ENCODE measurements around the gene CASQ2. TPM values are rescaled to one million over a fixed set of nuclear protein-coding genes. Genes with fewer than 3 reads are reported as not detected.
"Not testable (repeated sequence)": the region's sequence is repeated elsewhere in the genome, so short reads cannot be mapped to it uniquely, and the experiment has no call there.

The CASQ2 gene
- total RNA-seq, 2 experiments from 2014 or later: not detected

GRCh38 chr1:115782571-115783281, 14.2 kb upstream of the CASQ2 start:
- POLR2A ChIA-PET: no interaction called here
- CTCF ChIA-PET: interaction anchor here (1.1 kb wide), 1 partner anchor 11 kb away, joined by 3 read pairs; no protein-coding TSS in a partner anchor

GRCh38 chr1:115781851-115782250, 13.3 kb upstream of the CASQ2 start:
- ChIA-PET POLR2A (no interaction called here), CTCF (interaction anchor here (1.1 kb wide), 1 partner anchor 10 kb away, joined by 3 read pairs; no protein-coding TSS in a partner anchor)

- POLR2A ChIA-PET: no interaction called here
Observed at GRCh38 chr1:115781343-115781742, 12.8 kb upstream of the CASQ2 start.

GRCh38 chr1:115780655-115781054, 12.1 kb upstream of the CASQ2 start:
- CTCF ChIA-PET, POLR2A ChIA-PET: not testable (repeated sequence)

More at GRCh38 chr1:115781343-115781742, 12.8 kb upstream of the CASQ2 start:
- CTCF ChIA-PET: interaction anchor here (1.1 kb wide), 1 partner anchor 10 kb away, joined by 3 read pairs; no protein-coding TSS in a partner anchor

GRCh38 chr1:115779075-115779474, 10.6 kb upstream of the CASQ2 start:
- CTCF ChIA-PET: not testable (repeated sequence)
- POLR2A ChIA-PET: interaction anchor here (0.6 kb wide), 1 partner anchor 209 kb away, joined by 3 read pairs; no protein-coding TSS in a partner anchor

GRCh38 chr1:115771847-115772457, 3.4 kb upstream of the CASQ2 start:
- ChIA-PET CTCF (interaction anchor here (0.7 to 1.2 kb wide), 3 partner anchors 10 to 219 kb away, joined by 3 to 4 read pairs (median 4); no protein-coding TSS in a partner anchor), POLR2A (no interaction called here)

GRCh38 chr1:115771094-115771846, 2.8 kb upstream of the CASQ2 start:
- ChIA-PET CTCF (interaction anchor here (0.7 to 1.0 kb wide), 2 partner anchors 11 to 65 kb away, joined by 3 to 4 read pairs; no protein-coding TSS in a partner anchor), POLR2A (no interaction called here)

GRCh38 chr1:115767403-115767802, 1.1 kb downstream of the CASQ2 start:
- POLR2A ChIA-PET: no interaction called here
- CTCF ChIA-PET: no interaction called here

GRCh38 chr1:115765091-115765490, 3.4 kb downstream of the CASQ2 start:
- ChIA-PET CTCF (no interaction called here), POLR2A (no interaction called here)

- ChIA-PET POLR2A (no interaction called here), CTCF (no interaction called here)
Observed at GRCh38 chr1:115764541-115764940, 4.0 kb downstream of the CASQ2 start.

- POLR2A ChIA-PET: no interaction called here
- CTCF ChIA-PET: no interaction called here
Observed at GRCh38 chr1:115762779-115763178, 5.7 kb downstream of the CASQ2 start.

GRCh38 chr1:115761601-115762302, 6.8 kb downstream of the CASQ2 start:
- CTCF ChIA-PET: no interaction called here
- POLR2A ChIA-PET: no interaction called here

- ChIA-PET POLR2A (no interaction called here), CTCF (no interaction called here)
Observed at GRCh38 chr1:115757856-115758255, 10.7 kb downstream of the CASQ2 start.

- ChIA-PET CTCF (no interaction called here), POLR2A (no interaction called here)
Observed at GRCh38 chr1:115757326-115757725, 11.2 kb downstream of the CASQ2 start.

GRCh38 chr1:115755456-115756370, 12.8 kb downstream of the CASQ2 start:
- ChIA-PET POLR2A (no interaction called here), CTCF (no interaction called here)

GRCh38 chr1:115753830-115754229, 14.7 kb downstream of the CASQ2 start:
- CTCF ChIA-PET: no interaction called here
- POLR2A ChIA-PET: no interaction called here

GRCh38 chr1:115753361-115753760, 15.2 kb downstream of the CASQ2 start:
- POLR2A ChIA-PET: no interaction called here
- CTCF ChIA-PET: no interaction called here

GRCh38 chr1:115748401-115749150, 19.9 kb downstream of the CASQ2 start:
- CTCF ChIA-PET: no interaction called here
- POLR2A ChIA-PET: no interaction called here

Data from activated CD8-positive, alpha-beta memory T cell treated with anti-CD3 and anti-CD28 coated beads for 36 hours (primary cell).